Caco-2 (cell line): Measurements from ENCODE around the gene C11orf24. TPM values are rescaled to one million over a fixed set of nuclear protein-coding genes. Genes with fewer than 3 reads are reported as not detected.

ENCODE experiments used
- BruUV-seq: library from RNA; stranded (reverse); fragments of 400-500 nt; replicated peaks from 2 replicates; lab custom pipeline; 2021; lab: Mats Ljungman, UMichigan
- CTCF ChIA-PET: fragments of 300-600 bp; sonication (Branson Sonifier 250); formaldehyde crosslinking; loops from one replicate; lab custom pipeline; 2022; ENCODE audit warnings: antibody characterized with exemption; lab: Charles Lee
- POLR2A ChIA-PET: fragments of 300-600 bp; sonication (Branson Sonifier 250); formaldehyde crosslinking; loops from one replicate; lab custom pipeline; 2022; ENCODE audit warnings: antibody characterized with exemption; lab: Charles Lee
- DNase-seq, 2 experiments: peaks; one replicate each; pipeline versions ENCODE4 v3.0.0 to v3.0.0-alpha.2; 2020 to 2022
- H3K27me3 ChIP-seq: replicated peaks from 2 replicates; pipeline ENCODE4 v1.6.0; 2011; ENCODE audit warnings: low read length; ENCODE audit not compliant: control insufficient read depth, insufficient read depth
- H3K36me3 ChIP-seq: 2 replicates; pipeline ENCODE4 v1.5.1; 2011; ENCODE audit warnings: low read length; ENCODE audit not compliant: control insufficient read depth, insufficient read depth
- H3K4me1 ChIP-seq: fragments of 250-450 bp; sonication (Bioruptor Pico); 2 replicates; pipeline ENCODE4 v1.5.1; 2020; ENCODE audit warnings: mild to moderate bottlenecking
- H3K4me3 ChIP-seq: 2 replicates; pipeline ENCODE4 v1.5.1; 2011; ENCODE audit warnings: low read depth, mild to moderate bottlenecking, control low read depth, low read length
- H3K9me3 ChIP-seq: fragments of 250-450 bp; sonication (Bioruptor Pico); 2 replicates; pipeline ENCODE4 v1.5.1; 2020; ENCODE audit warnings: mild to moderate bottlenecking, moderate library complexity
- H3K27ac Mint-ChIP-seq: one replicate; pipeline ENCODE4 v1.8.0; 2022; ENCODE audit warnings: mixed read lengths; ENCODE audit not compliant: unreplicated experiment
- H3K27me3 Mint-ChIP-seq: one replicate; pipeline ENCODE4 v1.8.0; 2022; ENCODE audit warnings: mixed read lengths; ENCODE audit not compliant: insufficient read depth, unreplicated experiment
- H3K36me3 Mint-ChIP-seq: one replicate; pipeline ENCODE4 v1.8.0; 2022; ENCODE audit warnings: mild to moderate bottlenecking, mixed read lengths; ENCODE audit not compliant: insufficient read depth, unreplicated experiment
- H3K4me1 Mint-ChIP-seq: one replicate; pipeline ENCODE4 v1.8.0; 2022; ENCODE audit warnings: low read depth, mixed read lengths; ENCODE audit not compliant: unreplicated experiment
- H3K4me3 Mint-ChIP-seq: one replicate; pipeline ENCODE4 v1.8.0; 2022; ENCODE audit warnings: mild to moderate bottlenecking, moderate library complexity, mixed read lengths; ENCODE audit not compliant: unreplicated experiment
- H3K9me3 Mint-ChIP-seq: one replicate; pipeline ENCODE4 v1.8.0; 2022; ENCODE audit warnings: mixed read lengths; ENCODE audit not compliant: unreplicated experiment
- intact Hi-C: fragments of 100-400 bp; cut with micrococcal nuclease; formaldehyde crosslinking; loops from one replicate; pipeline ENCODE4 v1.10.0; 2022; ENCODE audit not compliant: unreplicated experiment
- total RNA-seq: library from RNA; stranded (reverse); gene quantifications from 2 replicates; pipeline ENCODE4 v1.2.3, GENCODE V29; 2022
- TF ChIP-seq, protein P1 (sequence below), 2 experiments: fragments of 200-600 bp in 1 of 2; IDR thresholded peaks; 1 replicate in 1 of 2; 2 replicates in 1 of 2; pipeline versions ENCODE4 v1.5.1 to v1.8.0; 2011 to 2022; ENCODE audit warnings: antibody characterized with exemption in 1 of 2, control low read depth in 1 of 2, inconsistent platforms in 1 of 2, low read depth in 1 of 2, low read length in 1 of 2, mild to moderate bottlenecking in 1 of 2, moderate library complexity in 1 of 2; ENCODE audit not compliant: insufficient read depth in 1 of 2, severe bottlenecking in 1 of 2, unreplicated experiment in 1 of 2

C11orf24 gene
- total RNA-seq, 1 experiment from 2014 or later: 79.8 TPM

DNA sequence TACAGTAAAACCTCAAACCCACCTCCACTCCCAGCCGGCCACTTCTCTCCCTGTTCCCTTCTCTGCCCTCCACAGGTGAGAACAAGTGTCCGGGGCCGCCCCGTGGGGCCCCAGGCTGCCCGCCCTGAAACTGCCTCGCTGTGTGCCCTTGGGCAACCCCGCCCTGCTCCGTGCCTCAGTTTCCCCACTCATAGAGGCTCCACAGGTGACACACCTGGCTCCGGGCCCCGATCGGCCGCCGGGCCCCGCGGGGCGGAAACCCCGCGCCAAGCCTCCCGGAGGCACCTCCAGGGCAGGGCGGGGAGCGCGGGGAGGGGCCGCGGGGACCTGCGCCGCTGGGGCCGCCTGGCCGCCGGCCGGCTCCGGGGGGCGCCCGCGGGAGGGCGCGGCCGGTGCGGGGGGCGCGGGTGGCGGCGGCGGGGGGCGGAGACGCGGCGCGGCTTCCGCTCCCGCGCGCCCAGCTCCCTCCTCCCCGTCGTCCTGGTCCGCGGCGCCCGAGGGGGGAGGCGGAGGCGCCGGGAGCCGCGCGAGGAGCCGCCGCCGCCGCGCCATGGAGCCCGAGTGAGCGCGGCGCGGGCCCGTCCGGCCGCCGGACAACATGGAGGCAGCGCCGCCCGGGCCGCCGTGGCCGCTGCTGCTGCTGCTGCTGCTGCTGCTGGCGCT is 40.5 kb upstream of the C11orf24 start, which contains the start of gene LRP5:
TSS of gene LRP5 (plus strand) at position 475 of the 663 bp plus-strand sequence. CDS start at position 599, 124 bp downstream.
- Mint-ChIP-seq H3K36me3 (peaks cover 15% of the 10 kb centered on the region), H3K9me3 (no peaks in the 10 kb centered on the region), H3K4me3 (peak within 1 kb of the TSS; percentile 91), H3K27ac (peak within 1 kb of the TSS; percentile 89), H3K4me1 (peaks cover 44% of the 10 kb centered on the region), H3K27me3 (no peaks in the 10 kb centered on the region)
- ChIA-PET CTCF (interaction anchor here (0.6 to 0.8 kb wide), 2 partner anchors 14 to 31 kb away, joined by 4 to 5 read pairs; no protein-coding TSS in a partner anchor), POLR2A (interaction anchor here (0.6 to 1.3 kb wide), 2 partner anchors 41 to 68 kb away, joined by 3 read pairs; partner anchors contain the start of gene C11orf24)
- peak; percentile 58 to 80 for DNase-seq
- BruUV-seq: no TSS peak
- Histone ChIP-seq H3K4me3 (peak within 1 kb of the TSS; percentile 89), H3K9me3 (no peaks in the 10 kb centered on the region), H3K27me3 (no peaks in the 10 kb centered on the region), H3K36me3 (no peaks in the 10 kb centered on the region), H3K4me1 (peaks cover 22% of the 10 kb centered on the region)
- TF ChIP-seq, protein P1, sequence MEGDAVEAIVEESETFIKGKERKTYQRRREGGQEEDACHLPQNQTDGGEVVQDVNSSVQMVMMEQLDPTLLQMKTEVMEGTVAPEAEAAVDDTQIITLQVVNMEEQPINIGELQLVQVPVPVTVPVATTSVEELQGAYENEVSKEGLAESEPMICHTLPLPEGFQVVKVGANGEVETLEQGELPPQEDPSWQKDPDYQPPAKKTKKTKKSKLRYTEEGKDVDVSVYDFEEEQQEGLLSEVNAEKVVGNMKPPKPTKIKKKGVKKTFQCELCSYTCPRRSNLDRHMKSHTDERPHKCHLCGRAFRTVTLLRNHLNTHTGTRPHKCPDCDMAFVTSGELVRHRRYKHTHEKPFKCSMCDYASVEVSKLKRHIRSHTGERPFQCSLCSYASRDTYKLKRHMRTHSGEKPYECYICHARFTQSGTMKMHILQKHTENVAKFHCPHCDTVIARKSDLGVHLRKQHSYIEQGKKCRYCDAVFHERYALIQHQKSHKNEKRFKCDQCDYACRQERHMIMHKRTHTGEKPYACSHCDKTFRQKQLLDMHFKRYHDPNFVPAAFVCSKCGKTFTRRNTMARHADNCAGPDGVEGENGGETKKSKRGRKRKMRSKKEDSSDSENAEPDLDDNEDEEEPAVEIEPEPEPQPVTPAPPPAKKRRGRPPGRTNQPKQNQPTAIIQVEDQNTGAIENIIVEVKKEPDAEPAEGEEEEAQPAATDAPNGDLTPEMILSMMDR (IDR thresholded peaks at IDR 0.05; ENCODE audit: insufficient read depth in 1 of 2, low read depth in 1 of 2, low read length in 1 of 2, severe bottlenecking in 1 of 2, unreplicated experiment in 1 of 2): no peak
- intact Hi-C loops: no loop called here

DNA sequence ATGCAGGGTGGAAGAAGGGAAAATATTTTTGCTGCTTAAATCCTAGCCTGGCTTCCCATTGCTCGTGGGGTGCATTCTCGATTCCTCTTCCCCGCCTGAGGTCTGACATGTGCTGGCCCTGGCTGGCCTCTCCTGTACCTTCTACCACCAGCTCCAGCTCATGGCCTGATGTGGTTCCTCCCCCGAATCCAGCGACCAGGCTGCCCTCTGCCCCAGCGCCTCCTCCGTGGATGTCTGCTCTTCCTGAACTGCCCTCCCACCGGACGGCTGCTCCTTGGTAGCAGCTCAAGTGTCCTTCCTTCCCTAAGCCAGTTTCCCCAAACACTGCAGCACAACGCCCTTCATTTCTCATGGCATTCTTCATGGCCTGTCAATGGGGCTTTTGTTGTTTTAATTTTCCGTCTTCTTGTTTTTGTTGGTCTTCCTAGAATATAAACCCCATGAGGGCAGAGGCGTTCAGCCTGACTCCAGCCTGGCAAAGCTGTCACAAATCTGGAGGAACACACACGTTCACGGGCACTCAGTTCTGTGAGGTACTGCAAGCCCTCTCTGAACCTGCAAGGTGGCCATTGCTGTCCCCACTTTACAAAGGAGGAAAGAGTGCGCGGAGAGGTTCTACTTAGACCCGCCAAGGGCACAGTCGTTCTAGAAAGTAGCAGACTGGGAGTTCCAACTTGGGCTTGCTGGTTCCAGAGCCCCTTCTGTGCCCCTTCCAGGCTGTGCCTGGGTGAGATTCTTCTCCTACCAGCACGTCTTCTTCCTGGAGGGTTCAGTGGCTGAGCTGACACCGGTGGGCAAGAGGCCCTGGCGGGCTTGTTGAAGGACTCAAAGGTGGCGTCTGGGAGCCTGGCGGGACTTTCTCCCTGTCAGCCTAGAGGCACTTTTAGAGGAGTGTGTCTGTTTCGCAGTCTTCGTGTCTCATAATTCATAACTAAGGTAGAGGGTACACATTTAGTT is 39.7 kb upstream of the C11orf24 start:
- TF ChIP-seq, protein P1 (IDR thresholded peaks at IDR 0.05; ENCODE audit: insufficient read depth in 1 of 2, low read depth in 1 of 2, low read length in 1 of 2, severe bottlenecking in 1 of 2, unreplicated experiment in 1 of 2): no peak
- H3K36me3 Mint-ChIP-seq: peaks cover 18% of the 10 kb centered on the region
- ChIA-PET POLR2A (interaction anchor here (0.5 to 1.3 kb wide), 5 partner anchors 13 to 69 kb away, joined by 3 to 5 read pairs (median 3); partner anchors contain the start of gene C11orf24), CTCF (interaction anchor here (0.5 to 1.5 kb wide), 7 partner anchors 8 to 816 kb away, joined by 3 to 13 read pairs (median 4); no protein-coding TSS in a partner anchor)
- no peaks in the 10 kb centered on the region for H3K9me3 ChIP-seq
- H3K4me1 Mint-ChIP-seq: peaks cover 44% of the 10 kb centered on the region
- peaks cover 22% of the 10 kb centered on the region for H3K4me1 ChIP-seq
- TSS peak; percentile 29 for BruUV-seq
- H3K9me3 Mint-ChIP-seq: no peaks in the 10 kb centered on the region
- H3K36me3 ChIP-seq: no peaks in the 10 kb centered on the region
- peak in 1 of 2 experiments; percentile 46 for DNase-seq
- intact Hi-C loops: no loop called here
- H3K4me3 Mint-ChIP-seq: peak overlapping the region; percentile 91
- H3K27me3 ChIP-seq: no peaks in the 10 kb centered on the region
- H3K4me3 ChIP-seq: peak overlapping the region; percentile 89
- H3K27ac Mint-ChIP-seq: peak overlapping the region; percentile 7
- no peaks in the 10 kb centered on the region for H3K27me3 Mint-ChIP-seq
